H9 (cell line): ENCODE measurements around the gene KCTD19. TPM values are rescaled to one million over a fixed set of nuclear protein-coding genes. Genes with fewer than 3 reads are reported as not detected.

Experiments
- DNase-seq: peaks from one replicate; pipeline ENCODE4 v3.0.0-alpha.2; 2017
- H2AFZ ChIP-seq: one replicate; pipeline ENCODE4 v1.6.1; 2013; ENCODE audit warnings: mild to moderate bottlenecking, low read length, control low read depth, moderate library complexity
- H2AK5ac ChIP-seq: 2 replicates; pipeline ENCODE4 v1.6.1; 2013; ENCODE audit warnings: low read length, control low read depth, mixed read lengths; ENCODE audit not compliant: insufficient read length
- H2BK120ac ChIP-seq: one replicate; pipeline ENCODE4 v1.6.1; 2013; ENCODE audit warnings: low read depth, mild to moderate bottlenecking, low read length, control low read depth, inconsistent platforms; ENCODE audit not compliant: poor library complexity, severe bottlenecking
- H2BK12ac ChIP-seq: 2 replicates; pipeline ENCODE4 v1.6.1; 2013; ENCODE audit warnings: low read length, control low read depth, mixed read lengths, low read depth; ENCODE audit not compliant: insufficient read length
- H2BK15ac ChIP-seq: 2 replicates; pipeline ENCODE4 v1.6.1; 2013; ENCODE audit warnings: low read depth, low read length, control low read depth
- H2BK20ac ChIP-seq: one replicate; pipeline ENCODE4 v1.6.1; 2013; ENCODE audit warnings: low read depth, mild to moderate bottlenecking, low read length, control low read depth, inconsistent platforms; ENCODE audit not compliant: poor library complexity, severe bottlenecking
- H2BK5ac ChIP-seq: 2 replicates; pipeline ENCODE4 v1.6.1; 2013; ENCODE audit warnings: low read length, control low read depth, mixed read lengths; ENCODE audit not compliant: insufficient read length
- H3K14ac ChIP-seq: 2 replicates; pipeline ENCODE4 v1.6.1; 2013; ENCODE audit warnings: low read length, control low read depth; ENCODE audit not compliant: insufficient read depth
- H3K18ac ChIP-seq: 2 replicates; pipeline ENCODE4 v1.6.1; 2013; ENCODE audit warnings: low read depth, mild to moderate bottlenecking, mixed read lengths, low read length, control low read depth; ENCODE audit not compliant: insufficient read length
- H3K23ac ChIP-seq: 2 replicates; pipeline ENCODE4 v1.6.1; 2013; ENCODE audit warnings: low read length, control low read depth, mixed read lengths, low read depth; ENCODE audit not compliant: insufficient read length
- H3K23me2 ChIP-seq: 2 replicates; pipeline ENCODE4 v1.6.1; 2013; ENCODE audit warnings: low read depth, mild to moderate bottlenecking, mixed read lengths, low read length, control low read depth; ENCODE audit not compliant: insufficient read length, poor library complexity, severe bottlenecking
- H3K27ac ChIP-seq: 2 replicates; pipeline ENCODE4 v1.5.1; 2013; ENCODE audit warnings: low read length, control low read depth, mixed read lengths, low read depth; ENCODE audit not compliant: insufficient read length
- H3K27me3 ChIP-seq: 2 replicates; pipeline ENCODE4 v1.6.1; 2013; ENCODE audit warnings: low read length, control low read depth, inconsistent platforms; ENCODE audit not compliant: insufficient read depth
- H3K4ac ChIP-seq: 2 replicates; pipeline ENCODE4 v1.6.1; 2013; ENCODE audit warnings: low read depth, mild to moderate bottlenecking, control low read depth, inconsistent platforms, low read length, moderate library complexity
- H3K4me1 ChIP-seq: 2 replicates; pipeline ENCODE4 v1.6.1; 2013; ENCODE audit warnings: low read length, control low read depth, inconsistent platforms; ENCODE audit not compliant: insufficient read depth
- H3K4me2 ChIP-seq: 2 replicates; pipeline ENCODE4 v1.6.1; 2013; ENCODE audit warnings: low read length, control low read depth, mixed read lengths; ENCODE audit not compliant: insufficient read length, insufficient read depth
- H3K56ac ChIP-seq: 2 replicates; pipeline ENCODE4 v1.6.1; 2013; ENCODE audit warnings: low read depth, mild to moderate bottlenecking, mixed read lengths, low read length, control low read depth; ENCODE audit not compliant: insufficient read length
- H3K79me1 ChIP-seq: 2 replicates; pipeline ENCODE4 v1.6.1; 2013; ENCODE audit warnings: low read depth, mild to moderate bottlenecking, moderate library complexity, low read length, control low read depth, inconsistent platforms; ENCODE audit not compliant: insufficient read depth, poor library complexity, severe bottlenecking
- H3K79me2 ChIP-seq: 2 replicates; pipeline ENCODE4 v1.6.1; 2013; ENCODE audit warnings: low read length, control low read depth, inconsistent platforms; ENCODE audit not compliant: insufficient read depth
- H3K9ac ChIP-seq: 2 replicates; pipeline ENCODE4 v1.6.1; 2013; ENCODE audit warnings: low read length, control low read depth, mixed read lengths; ENCODE audit not compliant: insufficient read length; ENCODE audit errors: extremely low read depth
- H3K9me3 ChIP-seq: one replicate; pipeline ENCODE4 v1.6.1; 2013; ENCODE audit warnings: low read depth, low read length, inconsistent platforms; ENCODE audit not compliant: control insufficient read depth
- H3T11ph ChIP-seq: one replicate; pipeline ENCODE4 v1.6.1; 2013; ENCODE audit warnings: mild to moderate bottlenecking, low read length, control low read depth, inconsistent platforms
- H4K20me1 ChIP-seq: one replicate; pipeline ENCODE4 v1.6.1; 2013; ENCODE audit not compliant: control insufficient read depth, insufficient read length, insufficient read depth
- H4K5ac ChIP-seq: 2 replicates; pipeline ENCODE4 v1.6.1; 2013; ENCODE audit warnings: low read depth, mild to moderate bottlenecking, mixed read lengths, low read length, control low read depth; ENCODE audit not compliant: insufficient read length
- H4K8ac ChIP-seq: replicated peaks from 2 replicates; pipeline ENCODE4 v1.6.1; 2013; ENCODE audit warnings: low read length, control low read depth, mixed read lengths, low read depth; ENCODE audit not compliant: insufficient read length
- H4K91ac ChIP-seq: 2 replicates; pipeline ENCODE4 v1.6.1; 2013; ENCODE audit warnings: low read depth, mild to moderate bottlenecking, moderate library complexity, mixed read lengths, low read length, control low read depth; ENCODE audit not compliant: insufficient read length
- H3K27ac Mint-ChIP-seq, 3 experiments: 2 replicates in 2 of 3; 3 replicates in 1 of 3; pipeline ENCODE4 v1.8.0; 2020 to 2021; ENCODE audit warnings: mixed read lengths in 3 of 3, mild to moderate bottlenecking in 1 of 3, moderate library complexity in 1 of 3
- H3K27me3 Mint-ChIP-seq: 2 replicates; pipeline ENCODE4 v1.8.0; 2021; ENCODE audit warnings: low read depth, mild to moderate bottlenecking, moderate library complexity, mixed read lengths
- H3K36me3 Mint-ChIP-seq, 3 experiments: 2 replicates in 2 of 3; 3 replicates in 1 of 3; pipeline ENCODE4 v1.8.0; 2020 to 2021; ENCODE audit warnings: low read depth in 3 of 3, mixed read lengths in 3 of 3; ENCODE audit not compliant: insufficient read depth in 1 of 3
- H3K4me1 Mint-ChIP-seq, 2 experiments: 2 replicates each; pipeline ENCODE4 v1.8.0; 2020; ENCODE audit warnings: mixed read lengths in 2 of 2
- H3K4me3 Mint-ChIP-seq, 2 experiments: 2 replicates in 1 of 2; 3 replicates in 1 of 2; pipeline ENCODE4 v1.8.0; 2020 to 2021; ENCODE audit warnings: mild to moderate bottlenecking in 2 of 2, mixed read lengths in 2 of 2, moderate library complexity in 1 of 2
- H3K9me3 Mint-ChIP-seq, 2 experiments: 2 replicates in 1 of 2; 3 replicates in 1 of 2; pipeline ENCODE4 v1.8.0; 2020; ENCODE audit warnings: mild to moderate bottlenecking in 2 of 2, mixed read lengths in 2 of 2, moderate library complexity in 1 of 2
- WGBS: extraction: QIAGEN DNeasy Blood & Tissue Kit; methylation state at CpG from one replicate; pipeline ENCODE4 v1.1.7; 2013; ENCODE audit warnings: missing lambda C conversion rate, low lambda C conversion rate, mixed read lengths; ENCODE audit not compliant: insufficient read length; ENCODE audit errors: extremely low coverage; 5-methylcytosine and 5-hydroxymethylcytosine counted together
- total RNA-seq: library from RNA; stranded (reverse); gene quantifications from 2 replicates; pipeline ENCODE4 v1.2.1, GENCODE V29; 2021
- TF ChIP-seq, protein P1 (sequence below): fragments of 200-600 bp; sonication (generic); conservative IDR thresholded peaks from 3 replicates; pipeline ENCODE4 v1.8.0; 2021; ENCODE audit warnings: antibody characterized with exemption, mild to moderate bottlenecking

Gene KCTD19
- total RNA-seq, 1 experiment from 2014 or later, result 0.13 TPM

DNA sequence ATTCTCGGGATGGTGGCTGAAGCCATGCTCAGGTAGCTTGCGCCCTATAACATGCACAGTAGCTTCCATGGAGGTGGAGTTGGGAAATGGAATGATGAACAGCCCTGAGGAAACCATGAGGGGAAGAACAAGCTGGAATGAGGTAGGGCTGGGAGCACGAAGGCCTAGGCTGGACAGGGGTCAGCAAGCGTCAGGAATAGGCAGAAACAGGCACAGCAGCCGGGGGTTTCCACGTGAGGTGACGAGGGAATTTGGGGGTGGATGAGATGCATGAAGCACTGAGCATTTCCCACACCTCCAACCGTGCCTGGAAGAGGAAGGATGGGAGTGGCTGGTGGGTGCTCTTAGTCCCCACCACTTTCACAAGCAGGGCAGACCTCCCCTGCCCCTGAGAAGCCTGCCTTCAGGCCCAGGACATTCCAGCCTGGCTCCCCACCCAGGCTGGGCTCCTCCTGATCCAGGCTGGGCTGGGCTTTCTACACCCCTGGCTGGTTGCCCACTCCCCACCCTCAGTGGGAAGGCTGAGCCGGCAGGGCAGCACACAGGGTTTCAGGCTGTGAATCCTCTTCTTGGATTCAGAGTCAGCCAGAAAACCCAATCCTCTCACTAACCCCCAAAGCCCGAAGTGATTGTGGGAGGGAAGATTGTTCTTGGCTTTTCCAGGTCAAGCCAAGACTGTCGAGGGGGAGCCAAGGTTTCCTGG lies 25.3 kb downstream of the KCTD19 start:
- no peak overlapping the region for H3K4me2 ChIP-seq
- no peaks in the 10 kb centered on the region for H3K79me1 ChIP-seq
- Mint-ChIP-seq H3K4me1 (no peaks in the 10 kb centered on the region), H3K36me3 (no peaks in the 10 kb centered on the region), H3K27ac (no peak overlapping the region; a peak in 1 of 7 replicates), H3K4me3 (no peak overlapping the region), H3K27me3 (peaks cover 48% of the 10 kb centered on the region), H3K9me3 (no peaks in the 10 kb centered on the region)
- H2BK120ac ChIP-seq, result no peak overlapping the region
- no peak overlapping the region for H3K23ac ChIP-seq
- H3K79me2 ChIP-seq, result no peaks in the 10 kb centered on the region
- H2BK5ac ChIP-seq, result no peak overlapping the region
- no peak overlapping the region for H3T11ph ChIP-seq
- WGBS, result no CpG with 5 or more reads among the region's 11 CpGs
- H2AK5ac ChIP-seq, result no peak overlapping the region
- H3K9me3 ChIP-seq, result no peaks in the 10 kb centered on the region
- TF ChIP-seq, protein P1, sequence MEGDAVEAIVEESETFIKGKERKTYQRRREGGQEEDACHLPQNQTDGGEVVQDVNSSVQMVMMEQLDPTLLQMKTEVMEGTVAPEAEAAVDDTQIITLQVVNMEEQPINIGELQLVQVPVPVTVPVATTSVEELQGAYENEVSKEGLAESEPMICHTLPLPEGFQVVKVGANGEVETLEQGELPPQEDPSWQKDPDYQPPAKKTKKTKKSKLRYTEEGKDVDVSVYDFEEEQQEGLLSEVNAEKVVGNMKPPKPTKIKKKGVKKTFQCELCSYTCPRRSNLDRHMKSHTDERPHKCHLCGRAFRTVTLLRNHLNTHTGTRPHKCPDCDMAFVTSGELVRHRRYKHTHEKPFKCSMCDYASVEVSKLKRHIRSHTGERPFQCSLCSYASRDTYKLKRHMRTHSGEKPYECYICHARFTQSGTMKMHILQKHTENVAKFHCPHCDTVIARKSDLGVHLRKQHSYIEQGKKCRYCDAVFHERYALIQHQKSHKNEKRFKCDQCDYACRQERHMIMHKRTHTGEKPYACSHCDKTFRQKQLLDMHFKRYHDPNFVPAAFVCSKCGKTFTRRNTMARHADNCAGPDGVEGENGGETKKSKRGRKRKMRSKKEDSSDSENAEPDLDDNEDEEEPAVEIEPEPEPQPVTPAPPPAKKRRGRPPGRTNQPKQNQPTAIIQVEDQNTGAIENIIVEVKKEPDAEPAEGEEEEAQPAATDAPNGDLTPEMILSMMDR, result no peak
- H3K18ac ChIP-seq, result no peak overlapping the region
- no peak overlapping the region for H4K5ac ChIP-seq
- no peak overlapping the region for H3K4ac ChIP-seq
- H2BK20ac ChIP-seq, result no peak overlapping the region
- no peaks in the 10 kb centered on the region for H4K20me1 ChIP-seq
- DNase-seq, result no peak
- H3K14ac ChIP-seq, result no peak overlapping the region
- H4K8ac ChIP-seq, result no peak overlapping the region
- H2BK15ac ChIP-seq, result no peak overlapping the region
- H3K9ac ChIP-seq, result no peak overlapping the region
- H3K4me1 ChIP-seq, result no peaks in the 10 kb centered on the region
- no peaks in the 10 kb centered on the region for H3K23me2 ChIP-seq
- H4K91ac ChIP-seq, result no peak overlapping the region
- H3K56ac ChIP-seq, result no peak overlapping the region
- no peaks in the 10 kb centered on the region for H3K27me3 ChIP-seq
- H3K27ac ChIP-seq, result no peak overlapping the region
- no peak overlapping the region for H2AFZ ChIP-seq
- no peak overlapping the region for H2BK12ac ChIP-seq
